Hippocampal formation (tissue), 2 donors: ENCODE results near the gene OPN4.
A peak's percentile ranks its signal among the peaks of the same experiment; 100 is the strongest.

Experiments used
- DNase-seq, 2 donors: peaks; one replicate each; lab custom pipeline; 2025; lab: John Stamatoyannopoulos, UW

Gene OPN4

DNA sequence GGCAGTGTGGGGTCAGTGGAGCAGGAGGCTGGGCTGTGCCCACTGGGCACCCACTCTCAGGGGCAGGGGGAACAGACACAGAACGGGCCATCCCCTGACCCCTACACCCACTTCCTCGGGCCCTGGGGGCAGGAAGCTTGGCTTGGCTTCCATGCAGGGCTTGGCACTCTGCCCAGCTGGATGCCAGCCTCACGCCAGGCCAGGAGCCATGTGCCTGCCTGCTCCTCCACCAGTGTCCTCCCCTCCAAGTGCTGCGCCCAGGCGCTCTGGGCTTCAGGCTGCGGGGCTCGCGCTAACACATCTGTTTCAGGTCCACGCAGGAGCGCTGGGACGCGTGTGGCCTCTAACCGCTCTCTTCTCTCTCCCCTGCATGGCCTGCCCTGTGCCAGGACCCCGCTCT is 26.7 kb downstream of the OPN4 start:
- DNase-seq, result peak in 1 of 2 donors; percentile 19

DNA sequence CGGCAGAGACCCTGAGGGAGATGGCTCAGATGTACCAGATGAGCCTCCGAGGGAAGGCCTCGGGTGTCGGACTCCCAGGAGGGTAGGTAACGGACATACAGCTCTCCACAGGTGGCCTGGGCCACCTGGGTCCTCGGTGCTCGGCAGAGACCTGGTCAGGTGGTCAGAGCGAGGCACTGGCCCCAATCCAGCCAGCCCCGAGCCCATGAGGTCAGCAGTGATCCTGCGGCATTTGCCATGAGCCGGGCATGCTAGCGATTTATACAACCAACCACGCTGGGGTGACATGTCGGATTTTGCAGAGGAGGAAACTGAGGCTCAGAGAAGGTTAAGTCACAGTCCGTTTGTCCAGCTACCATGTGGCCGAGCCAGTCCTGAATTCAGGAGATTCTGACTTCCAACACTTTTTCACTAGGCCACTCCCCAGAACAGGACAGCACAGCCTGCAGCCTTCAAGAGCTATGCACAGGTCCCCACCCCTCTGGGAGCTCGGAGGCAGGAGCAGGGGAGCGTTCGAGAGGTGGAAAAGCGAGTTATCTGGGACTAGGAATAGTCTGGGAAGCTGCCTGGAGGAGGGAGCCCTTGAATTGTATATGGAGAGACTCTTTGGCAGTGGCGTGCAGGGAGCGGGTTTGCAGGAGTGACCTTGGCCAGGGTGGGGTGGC is 27.5 kb downstream of the OPN4 start:
- no peak for DNase-seq

DNA sequence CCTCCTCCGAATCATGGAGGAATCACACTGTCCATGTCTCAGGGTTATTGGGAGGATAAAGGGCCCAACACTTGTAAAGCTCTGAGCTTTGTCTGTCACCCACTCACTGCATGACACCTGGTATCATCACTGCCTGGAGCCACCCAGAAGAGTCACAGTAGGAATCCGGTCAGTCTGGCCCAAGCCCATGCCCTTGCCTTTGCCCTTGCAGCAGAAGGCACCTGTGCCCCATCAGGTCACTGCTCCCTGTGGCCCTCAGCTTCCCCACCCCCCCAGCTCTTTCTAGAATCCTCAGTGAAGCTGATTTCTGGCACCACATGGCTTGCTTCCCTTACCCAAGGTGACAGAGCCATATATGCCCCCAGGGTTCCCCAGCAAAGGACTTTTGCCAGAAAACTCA is 28.3 kb downstream of the OPN4 start:
- no peak for DNase-seq

DNA sequence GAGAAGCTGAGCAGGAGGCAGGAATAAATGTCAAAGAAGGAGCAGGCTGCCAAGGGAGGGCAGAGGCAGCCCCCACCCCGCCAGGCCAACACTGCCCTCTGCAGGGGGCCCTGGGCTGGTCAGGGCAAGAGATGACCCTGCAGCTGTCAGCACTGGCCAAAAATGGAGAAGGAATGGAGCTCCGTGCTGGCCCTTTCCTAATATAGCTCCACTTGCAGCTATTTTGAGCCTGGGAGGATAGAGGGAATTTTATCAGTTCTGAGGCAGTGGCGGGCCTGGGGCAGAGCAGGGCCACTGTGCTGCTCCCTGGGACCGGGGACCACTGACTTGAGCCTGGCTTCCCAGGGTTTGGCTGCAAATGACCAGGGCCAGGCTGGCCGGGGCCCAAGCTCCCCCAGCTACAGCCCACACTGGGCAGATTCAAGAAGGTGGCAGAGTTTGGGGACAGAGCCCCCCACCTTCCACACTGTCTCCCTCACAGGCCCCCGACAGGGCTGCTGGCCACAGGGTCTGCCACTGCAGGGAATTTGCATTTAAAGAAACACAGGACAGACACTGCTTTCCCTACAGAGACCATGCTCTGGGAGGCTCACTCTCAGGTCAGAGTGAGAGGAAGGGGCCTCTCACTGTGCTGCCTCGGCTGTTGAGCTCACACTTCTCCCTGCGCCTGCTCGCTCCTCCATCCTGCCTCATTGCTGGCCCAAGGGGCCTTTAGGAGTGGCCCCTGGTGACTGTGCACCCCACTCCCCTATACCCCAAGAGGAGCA is 30.2 kb downstream of the OPN4 start:
- DNase-seq, result peak in 1 of 2 donors; percentile 45

DNA sequence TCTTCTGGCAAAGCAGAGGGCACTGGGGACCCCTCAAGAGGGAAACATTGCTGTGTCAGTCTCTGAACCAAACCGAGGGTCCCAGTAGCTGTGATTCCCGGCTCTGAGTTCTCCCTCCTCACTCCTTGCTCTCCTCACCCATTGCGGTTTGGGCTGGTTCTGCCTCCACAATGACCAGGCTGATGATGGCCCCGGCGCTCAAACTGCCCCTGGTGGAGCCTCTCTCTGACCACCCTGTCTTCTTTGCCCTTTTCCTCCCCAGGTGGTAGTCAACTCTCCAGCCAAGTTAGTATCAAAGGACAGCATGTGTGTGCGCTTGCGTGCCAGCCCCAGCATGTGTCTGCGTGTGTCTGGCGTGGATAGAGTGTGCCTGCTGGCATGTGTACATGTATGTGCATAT is 31.1 kb downstream of the OPN4 start:
- DNase-seq, result no peak

DNA sequence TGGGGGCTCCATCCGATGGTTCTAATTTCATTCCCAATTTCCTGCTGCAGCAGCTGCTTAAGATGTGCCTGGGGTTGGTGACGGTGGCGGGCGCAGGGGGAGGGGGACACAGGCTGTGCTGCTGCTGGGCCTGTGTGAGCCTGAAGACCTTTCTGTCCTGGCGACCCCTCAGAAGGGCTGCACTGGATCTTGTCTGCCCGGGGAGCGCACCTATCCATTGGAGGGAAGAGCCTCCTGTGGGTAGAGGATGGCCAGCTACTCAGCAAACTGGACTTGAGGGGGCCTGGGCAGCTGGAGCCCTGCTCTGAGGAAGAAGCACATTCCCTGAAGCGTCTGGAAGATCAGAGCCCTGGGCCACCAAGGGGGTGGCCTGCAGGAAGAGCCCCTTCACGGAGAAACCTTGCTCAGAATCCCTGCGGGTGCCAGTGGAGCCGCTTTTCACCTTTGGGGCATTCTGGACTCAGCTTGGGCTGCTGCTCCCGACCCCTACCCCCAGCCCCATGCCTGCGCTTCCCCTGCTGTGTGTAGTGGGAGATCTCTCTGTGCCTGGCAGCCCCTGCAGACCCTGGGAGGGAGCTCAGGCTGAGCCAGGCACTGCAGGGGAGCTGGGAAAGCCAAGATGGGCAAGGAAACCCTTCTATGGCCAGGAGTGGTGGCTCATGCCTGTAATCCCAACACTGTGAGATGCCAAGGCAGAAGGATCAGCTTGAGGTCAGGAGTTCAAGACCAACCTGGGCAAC is 31.7 kb downstream of the OPN4 start:
- DNase-seq, result no peak

DNA sequence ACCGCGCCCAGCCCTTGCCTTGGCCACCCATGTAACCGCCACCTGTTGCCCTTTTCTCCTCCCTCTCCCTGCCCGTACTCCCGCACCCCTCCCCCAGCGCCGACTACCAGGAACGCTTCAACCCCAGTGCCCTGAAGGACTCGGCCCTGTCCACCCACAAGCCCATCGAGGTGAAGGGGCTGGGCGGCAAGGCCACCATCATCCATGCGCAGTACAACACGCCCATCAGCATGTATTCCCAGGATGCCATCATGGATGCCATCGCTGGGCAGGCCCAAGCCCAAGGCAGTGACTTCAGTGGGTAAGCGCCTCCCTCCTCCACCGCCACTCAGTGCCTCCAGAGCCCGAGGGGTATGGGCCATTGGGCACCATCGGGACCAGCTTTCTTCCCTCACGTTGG is 32.6 kb downstream of the OPN4 start:
- DNase-seq, result no peak

DNA sequence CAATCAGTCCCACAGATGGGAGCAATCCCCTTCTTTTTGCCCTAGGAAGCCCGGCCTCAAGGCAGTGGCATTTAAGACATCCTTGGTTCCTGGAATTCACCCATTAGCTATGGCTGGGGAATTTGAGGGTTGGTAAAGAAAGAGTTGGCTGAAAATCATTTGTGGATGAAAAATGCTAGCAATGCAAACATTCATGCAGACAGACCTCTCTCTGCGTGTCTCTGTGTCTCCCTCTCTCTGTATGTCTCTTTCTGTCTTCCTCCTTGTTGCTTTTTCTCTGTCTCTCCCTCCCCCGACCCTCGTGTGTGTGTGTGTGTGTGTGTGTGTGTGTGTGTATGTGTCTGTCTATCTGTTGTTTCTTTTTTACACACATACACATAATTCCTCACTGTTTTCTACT is 33.4 kb downstream of the OPN4 start:
- no peak for DNase-seq

DNA sequence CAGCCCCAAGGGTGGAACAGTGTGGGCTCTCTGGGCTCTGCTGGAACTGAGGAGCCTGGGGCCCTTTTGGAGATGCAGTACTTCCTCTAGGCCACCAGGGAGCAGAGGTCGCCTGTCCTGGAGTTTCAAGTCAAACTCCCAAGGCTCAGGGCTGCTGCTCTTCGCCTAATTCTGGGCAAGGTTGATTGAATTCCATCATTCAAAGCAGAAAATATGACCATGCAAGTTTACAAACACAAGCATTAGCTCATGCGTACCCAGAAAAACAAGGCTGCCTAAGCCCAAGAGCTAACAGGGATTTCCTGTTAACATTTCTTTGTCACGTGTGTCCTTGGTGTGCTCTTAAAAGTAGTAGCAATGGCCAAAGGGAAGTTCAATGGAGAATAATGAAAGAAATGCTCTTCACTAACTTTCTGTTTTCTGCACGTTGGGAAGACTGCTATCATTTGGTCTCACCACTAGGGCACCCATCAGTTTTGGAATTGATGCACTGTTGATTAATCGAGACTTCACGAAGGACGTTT is 34.1 kb downstream of the OPN4 start:
- peak; percentile 23 to 65 for DNase-seq

DNA sequence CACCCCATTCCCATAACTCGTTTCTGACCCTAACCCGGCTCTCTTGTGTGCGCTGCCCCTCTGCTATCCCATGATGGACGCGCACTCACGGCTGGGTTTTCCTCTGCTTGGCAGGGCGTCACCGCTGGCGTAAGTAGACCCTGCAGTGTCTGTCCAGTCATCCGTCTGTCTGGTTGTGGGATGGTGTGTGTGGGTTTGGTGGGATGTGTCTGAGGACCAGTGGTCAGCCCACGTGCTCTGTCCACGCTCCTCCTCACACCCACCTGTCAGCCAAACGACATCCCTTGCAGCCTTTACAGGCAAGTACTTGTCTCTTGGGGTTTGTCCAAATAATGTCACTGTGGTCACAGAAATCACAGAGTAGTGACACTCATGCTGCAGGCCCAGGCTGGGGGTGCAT is 34.8 kb downstream of the OPN4 start:
- no peak for DNase-seq

DNA sequence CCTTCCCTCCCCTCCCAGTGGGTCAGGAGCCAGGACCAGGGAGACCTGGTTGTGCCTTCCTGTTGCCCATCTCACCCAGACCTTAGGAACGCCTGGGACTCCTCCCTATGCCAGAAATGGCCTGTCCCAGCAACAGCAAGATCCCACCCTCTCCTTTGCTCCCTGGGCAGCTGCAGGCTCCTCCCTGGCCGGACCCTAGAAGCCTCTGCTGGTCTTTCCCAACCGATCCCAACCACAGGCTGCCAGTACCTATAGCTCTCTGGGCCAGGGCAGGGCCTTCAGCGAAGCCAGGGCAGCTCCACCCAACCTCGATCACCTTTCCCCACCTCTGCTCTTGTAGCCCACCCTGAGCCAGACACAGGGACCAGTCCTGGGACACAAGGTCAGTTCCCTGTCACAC is 35.9 kb downstream of the OPN4 start:
- no peak for DNase-seq

DNA sequence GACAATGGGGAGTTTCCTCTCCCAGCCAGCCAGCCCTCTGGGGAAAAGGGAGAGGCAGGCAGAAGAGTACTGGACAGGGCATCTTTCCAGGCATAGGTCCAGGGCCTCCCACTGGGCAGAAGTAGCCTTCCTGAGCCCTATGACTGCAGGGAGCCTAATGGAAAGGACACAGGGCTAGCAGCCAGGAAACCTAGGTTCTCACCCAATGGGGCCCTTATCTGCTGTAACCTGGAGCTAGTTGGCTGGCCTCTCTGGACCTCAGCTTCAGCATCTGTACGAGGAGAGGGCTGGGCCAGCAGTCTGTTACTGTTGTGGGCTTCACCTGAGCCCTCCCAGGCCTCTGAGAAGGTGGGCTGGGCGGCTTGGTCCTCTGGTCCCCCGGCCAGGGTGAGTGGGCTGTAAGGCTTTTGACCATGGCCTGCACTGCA is 36.3 kb downstream of the OPN4 start:
- DNase-seq, result no peak

DNA sequence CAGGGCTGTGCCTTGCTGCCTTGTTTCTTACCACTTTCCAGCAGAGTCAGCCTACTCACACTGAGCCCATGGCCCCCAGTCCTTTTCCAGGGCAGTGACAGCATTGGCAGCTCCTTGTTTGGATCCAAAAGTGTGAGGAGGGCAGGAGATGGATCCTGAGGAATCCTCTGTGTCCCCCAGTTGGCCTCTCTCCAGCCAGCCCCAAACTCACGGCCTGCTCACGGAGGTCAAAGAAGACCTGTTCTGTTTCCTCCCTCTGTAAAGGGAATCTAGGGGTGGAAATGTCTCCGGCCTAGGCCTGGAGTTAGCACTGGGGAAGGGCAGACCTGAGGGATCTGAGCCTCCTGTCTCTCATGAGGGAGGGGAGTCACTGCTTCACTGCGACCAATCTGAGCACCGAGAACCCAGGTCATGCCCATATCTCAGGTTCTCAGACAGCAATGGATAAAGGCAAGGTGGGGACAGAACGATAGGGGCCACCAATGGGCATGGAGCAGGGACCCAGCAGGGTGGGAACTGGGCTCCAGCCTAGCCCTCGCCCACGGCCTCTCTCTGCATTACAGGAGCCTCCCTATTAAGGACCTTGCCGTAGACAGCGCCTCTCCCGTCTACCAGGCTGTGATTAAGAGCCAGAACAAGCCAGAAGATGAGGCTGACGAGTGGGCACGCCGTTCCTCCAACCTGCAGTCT is 37.1 kb downstream of the OPN4 start:
- no peak for DNase-seq

DNA sequence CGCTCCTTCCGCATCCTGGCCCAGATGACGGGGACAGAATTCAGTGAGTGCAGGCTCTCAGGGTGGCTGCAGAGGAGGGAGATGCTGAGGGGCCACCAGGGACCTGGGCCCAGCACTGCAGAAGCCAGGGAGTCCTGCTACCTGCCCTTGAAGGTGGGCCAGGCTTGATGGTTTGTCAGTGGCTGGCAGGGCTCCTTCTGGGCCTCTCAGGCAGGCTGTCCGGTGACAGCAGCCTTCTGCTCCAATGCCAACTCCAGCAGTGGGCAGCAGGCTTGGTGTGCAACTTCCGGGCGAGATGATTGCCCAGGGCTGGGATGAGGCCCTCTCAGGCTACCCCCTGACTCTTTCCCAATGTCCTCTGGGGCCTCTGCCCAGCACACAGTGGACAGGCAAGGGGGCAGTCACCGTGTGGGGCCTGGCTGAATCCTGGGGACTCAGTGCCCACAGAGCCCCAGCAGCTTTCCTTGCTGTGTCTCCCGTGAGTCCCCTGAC is 37.7 kb downstream of the OPN4 start:
- DNase-seq, result no peak

DNA sequence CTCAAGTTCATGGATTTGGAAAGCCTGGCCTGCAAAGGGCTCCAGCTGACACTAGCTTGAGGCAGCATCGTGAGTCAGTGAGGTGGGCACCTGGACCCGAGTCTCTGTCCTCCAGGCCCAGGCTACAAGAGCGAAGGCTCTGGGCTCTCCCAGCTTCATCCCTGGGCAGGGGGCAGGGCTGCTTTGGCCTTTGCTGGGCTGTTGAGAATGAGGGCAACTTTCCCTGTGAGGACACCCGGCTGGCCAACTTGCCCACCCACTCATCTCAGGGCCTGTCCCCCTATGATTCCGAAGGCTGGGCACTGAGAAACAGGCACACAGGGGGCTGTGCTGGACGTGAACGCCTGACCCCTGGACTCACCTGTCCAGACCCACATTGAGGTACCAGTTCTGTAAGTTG is 38.3 kb downstream of the OPN4 start:
- no peak for DNase-seq

DNA sequence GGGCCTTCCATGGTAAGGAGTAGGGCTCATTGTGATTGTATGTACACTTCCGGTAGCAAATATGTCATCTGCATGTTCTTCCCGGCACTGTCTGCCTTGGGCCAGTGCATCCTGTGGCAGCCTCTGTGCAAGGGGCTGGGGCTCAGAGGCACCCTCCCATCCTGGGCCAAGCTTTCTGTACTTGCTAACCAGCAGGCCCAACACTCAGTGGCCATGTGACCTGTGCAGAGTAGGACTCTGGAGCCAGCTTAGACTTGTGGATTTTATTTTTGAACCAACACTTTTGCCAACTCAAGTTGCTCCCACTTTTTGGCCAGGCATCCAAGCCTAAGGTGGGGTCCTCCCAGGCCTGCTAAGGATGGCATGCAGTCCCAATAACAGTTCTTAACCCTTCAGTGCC is 38.9 kb downstream of the OPN4 start:
- no peak for DNase-seq

DNA sequence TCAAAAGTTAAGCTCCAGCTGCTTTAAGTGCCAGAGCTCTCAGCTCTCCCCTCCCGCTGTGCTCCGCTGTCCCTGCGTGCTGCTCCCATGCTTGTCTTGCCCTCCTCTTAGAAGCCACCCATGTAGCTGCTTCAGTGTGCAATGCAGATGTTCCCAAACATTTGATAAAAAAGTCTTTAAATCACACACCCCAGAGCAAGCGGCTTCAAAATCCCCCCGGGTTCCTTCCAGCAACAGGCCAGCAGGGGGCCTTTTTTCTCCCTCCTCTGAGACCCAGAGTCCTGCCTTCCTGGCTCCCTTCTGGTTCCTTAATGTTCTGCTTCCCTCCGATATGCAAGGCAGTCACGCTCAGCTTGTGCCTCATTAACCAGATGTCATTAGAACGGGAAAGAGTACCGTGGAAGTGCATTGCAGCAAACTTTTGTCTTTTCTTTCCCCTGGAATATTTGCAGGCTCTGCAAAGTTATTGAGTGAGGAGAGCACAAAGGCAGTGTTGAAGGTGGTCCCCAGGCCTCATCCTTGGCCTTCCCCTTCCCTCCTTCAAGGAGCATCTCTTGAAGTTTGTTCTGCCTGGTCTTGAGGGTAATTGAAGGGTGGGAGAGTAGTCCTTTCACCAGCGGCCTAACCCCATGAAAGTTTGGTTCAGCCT is 39.5 kb downstream of the OPN4 start:
- DNase-seq, result peak in 1 of 2 donors; percentile 28

DNA sequence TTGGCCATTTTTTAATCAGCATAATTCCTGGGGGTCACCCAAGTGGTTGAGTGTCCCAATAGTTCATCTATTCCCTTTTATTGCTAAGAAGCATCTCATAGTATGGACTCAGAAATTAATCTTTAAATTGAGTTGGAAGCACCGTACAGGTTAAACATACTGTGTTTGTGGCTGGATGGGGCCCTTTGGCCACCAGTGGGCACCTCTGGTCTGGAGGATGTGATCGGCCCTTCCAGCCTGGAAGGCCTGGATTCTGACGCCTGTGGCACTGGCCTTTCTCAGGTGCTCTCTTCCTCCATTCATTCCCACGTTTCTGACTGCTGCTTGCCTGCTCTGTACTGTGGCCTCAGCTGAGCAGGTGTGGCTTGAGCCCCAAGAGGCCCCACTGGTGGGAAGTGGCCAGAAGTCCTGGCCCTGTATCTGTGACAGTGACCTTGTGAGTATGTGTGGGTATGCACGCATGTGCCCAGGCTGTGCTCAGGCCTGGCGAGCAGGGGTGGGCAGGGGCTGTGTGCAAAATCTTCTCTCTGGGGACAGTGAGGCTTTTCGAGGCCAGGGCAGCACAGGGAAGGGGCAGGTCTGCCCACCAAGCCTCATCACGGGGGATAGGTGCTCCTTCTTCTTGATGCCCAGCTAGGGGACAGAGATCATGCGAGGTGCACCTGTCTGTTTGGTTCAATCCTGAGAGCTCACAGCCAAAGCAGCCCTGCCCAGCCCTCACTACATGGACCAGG is 44.0 kb downstream of the OPN4 start:
- DNase-seq, result no peak

DNA sequence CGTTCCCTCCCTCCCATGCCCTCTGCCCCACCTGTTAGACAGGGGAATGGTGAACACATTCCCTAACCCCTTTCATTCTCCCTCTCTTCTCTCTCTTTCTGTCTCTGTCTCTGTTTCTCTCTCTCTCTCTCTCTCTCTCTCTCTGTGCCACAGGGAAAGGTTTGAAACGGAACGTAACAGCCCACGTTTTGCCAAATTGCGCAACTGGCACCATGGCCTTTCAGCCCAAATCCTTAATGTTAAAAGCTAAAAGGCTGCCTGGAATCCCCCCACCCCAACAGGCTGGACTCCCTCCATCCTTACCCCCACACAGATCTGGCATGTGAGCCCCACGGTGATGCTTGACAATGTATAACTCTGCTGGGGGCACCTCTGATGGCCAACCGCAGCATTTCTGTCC is 44.8 kb downstream of the OPN4 start:
- no peak for DNase-seq

DNA sequence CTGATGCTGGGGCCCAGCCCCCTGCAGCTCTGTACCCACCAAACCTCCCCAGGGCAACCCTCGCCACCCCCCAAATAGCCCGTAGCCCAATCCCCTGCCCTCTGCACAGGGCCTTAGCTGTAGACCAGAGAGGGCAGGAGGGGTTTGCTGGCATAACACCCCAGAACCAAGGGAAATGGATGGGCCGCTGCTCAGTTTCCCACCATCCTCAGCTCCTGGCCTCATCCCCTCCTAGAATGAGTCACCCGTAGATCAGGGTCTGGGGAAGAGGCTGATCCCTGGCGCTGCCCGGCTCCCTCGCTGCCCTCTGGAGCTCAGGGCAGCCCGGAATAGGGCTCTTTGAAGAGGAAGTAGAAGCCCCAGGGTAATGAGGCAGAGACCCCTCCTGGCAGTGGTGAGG is 45.2 kb downstream of the OPN4 start:
- no peak for DNase-seq
